OCI-LY1 (cell line): ENCODE results near the gene ZNF143.

Experiments used
- CTCF ChIP-seq: fragments of 200-600 bp; sonication (generic), shearing (Covaris generic); IDR thresholded peaks from 2 replicates; pipeline ENCODE4 v1.5.1; 2017; ENCODE audit warnings: mild to moderate bottlenecking, antibody characterized with exemption, low read length, moderate library complexity, mixed read lengths
- EZH2 ChIP-seq: fragments of 200-600 bp; sonication (generic), shearing (Covaris generic); IDR thresholded peaks from 2 replicates; pipeline ENCODE4 v1.8.0; 2017; ENCODE audit warnings: borderline replicate concordance, mixed run types, mild to moderate bottlenecking, antibody characterized with exemption, low read length, moderate library complexity, mixed read lengths

- TF ChIP-seq CTCF (no peak), EZH2 (no peak)
Observed at GRCh38 chr11:9569588-9570164, 108.9 kb downstream of the ZNF143 start.
